SK-N-SH (cell line): Measurements from ENCODE around the gene TEX101. TPM values are rescaled to one million over a fixed set of nuclear protein-coding genes. Genes with fewer than 3 reads are reported as not detected.

Experiments
- CTCF ChIA-PET: fragments of 300-600, 350-600 bp; formaldehyde crosslinking; extraction: SDS; loops from one replicate; lab custom pipeline; 2021; lab: Yijun Ruan, JAX
- POLR2A ChIA-PET: fragments of 350-600 bp; sonication (Branson Sonifier 250); formaldehyde crosslinking; extraction: SDS; loops from one replicate; lab custom pipeline; 2020; ENCODE audit warnings: antibody characterized with exemption, inconsistent platforms; lab: Yijun Ruan, JAX
- DNase-seq: peaks from one replicate; pipeline ENCODE4 v3.0.0; 2012
- H2AFZ ChIP-seq: fragments of 200-600 bp; sonication (generic); 2 replicates; pipeline ENCODE4 v1.8.1; 2016; ENCODE audit warnings: antibody characterized with exemption, mild to moderate bottlenecking, low read depth
- H3F3A ChIP-seq: fragments of 200-600 bp; sonication (generic); replicated peaks from 2 replicates; pipeline ENCODE3; 2016; ENCODE audit warnings: antibody characterized with exemption, mild to moderate bottlenecking; ENCODE audit not compliant: insufficient read depth
- H3K27ac ChIP-seq, 2 experiments: fragments of 200-500 bp in 1 of 2; fragments of 200-600 bp in 1 of 2; sonication (Bioruptor generic) in 1 of 2; sonication (generic), shearing (Covaris generic) in 1 of 2; 2 replicates each; pipeline versions ENCODE4 v1.5.1 to v1.6.1; 2014 to 2016; ENCODE audit warnings: low read depth in 2 of 2, inconsistent platforms in 1 of 2, low read length in 1 of 2, mild to moderate bottlenecking in 1 of 2, mixed read lengths in 1 of 2
- H3K27me3 ChIP-seq: fragments of 200-600 bp; sonication (generic), shearing (Covaris generic); 2 replicates; pipeline ENCODE4 v1.6.1; 2016; ENCODE audit warnings: mixed run types; ENCODE audit not compliant: insufficient read depth
- H3K36me3 ChIP-seq, 2 experiments: fragments of 200-500 bp in 1 of 2; fragments of 200-600 bp in 1 of 2; sonication (Bioruptor generic) in 1 of 2; sonication (generic) in 1 of 2; replicated peaks in 1 of 2; 2 replicates each; pipeline versions ENCODE3 to v1.5.1; 2014 to 2016; ENCODE audit warnings: low read length in 1 of 2, mild to moderate bottlenecking in 1 of 2; ENCODE audit not compliant: insufficient read depth in 2 of 2, control insufficient read depth in 1 of 2
- H3K4me1 ChIP-seq, 2 experiments: fragments of 200-500 bp in 1 of 2; fragments of 200-600 bp in 1 of 2; sonication (Bioruptor generic) in 1 of 2; sonication (generic), shearing (Covaris generic) in 1 of 2; 2 replicates each; pipeline versions ENCODE4 v1.5.1 to v1.6.1; 2014 to 2016; ENCODE audit warnings: low read depth in 1 of 2, low read length in 1 of 2, mixed run types in 1 of 2; ENCODE audit not compliant: insufficient read depth in 2 of 2, control insufficient read depth in 1 of 2
- H3K4me2 ChIP-seq: fragments of 200-600 bp; sonication (generic), shearing (Covaris generic); 2 replicates; pipeline ENCODE4 v1.6.1; 2017; ENCODE audit warnings: mixed run types
- H3K4me3 ChIP-seq, 2 experiments: fragments of 200-500 bp in 1 of 2; fragments of 200-600 bp in 1 of 2; sonication (Bioruptor generic) in 1 of 2; sonication (generic), shearing (Covaris generic) in 1 of 2; 2 replicates each; pipeline versions ENCODE4 v1.5.1 to v1.8.1; 2014 to 2016; ENCODE audit warnings: low read depth in 2 of 2, inconsistent platforms in 1 of 2, low read length in 1 of 2, mild to moderate bottlenecking in 1 of 2, mixed read lengths in 1 of 2, moderate library complexity in 1 of 2
- H3K79me2 ChIP-seq: fragments of 200-600 bp; sonication (generic); 2 replicates; pipeline ENCODE4 v1.8.1; 2017; ENCODE audit warnings: mild to moderate bottlenecking; ENCODE audit not compliant: insufficient read depth
- H3K9ac ChIP-seq: fragments of 200-600 bp; sonication (generic); 2 replicates; pipeline ENCODE4 v1.6.1; 2017; ENCODE audit warnings: mixed run types
- H3K9me2 ChIP-seq: fragments of 200-600 bp; sonication (generic); 2 replicates; pipeline ENCODE4 v1.6.1; 2017; ENCODE audit warnings: mixed run types
- H3K9me3 ChIP-seq: fragments of 200-600 bp; sonication (generic); 2 replicates; pipeline ENCODE4 v1.6.1; 2017; ENCODE audit warnings: mixed run types, mild to moderate bottlenecking, moderate library complexity
- H4K20me1 ChIP-seq: fragments of 200-600 bp; sonication (generic); 2 replicates; pipeline ENCODE4 v1.6.1; 2017; ENCODE audit warnings: mild to moderate bottlenecking, mixed run types; ENCODE audit not compliant: insufficient read depth
- ELF1 ChIP-seq: IDR thresholded peaks from 2 replicates; pipeline ENCODE4 v1.4.0; 2012
- GABPA ChIP-seq: IDR thresholded peaks from 2 replicates; pipeline ENCODE4 v1.4.0; 2012; ENCODE audit warnings: low read depth, mild to moderate bottlenecking
- GATA2 ChIP-seq: sonication (generic); formaldehyde crosslinking; IDR thresholded peaks from 2 replicates; pipeline ENCODE4 v1.5.0; 2020; ENCODE audit warnings: mild to moderate bottlenecking, missing genetic modification reagents
- JUND ChIP-seq: IDR thresholded peaks from 2 replicates; pipeline ENCODE4 v1.4.0; 2012
- MAX ChIP-seq: IDR thresholded peaks from 2 replicates; pipeline ENCODE4 v1.4.0; 2012; ENCODE audit warnings: low read depth
- MEF2A ChIP-seq: IDR thresholded peaks from 2 replicates; pipeline ENCODE4 v1.4.0; 2012; ENCODE audit warnings: low read depth, borderline replicate concordance
- MXI1 ChIP-seq: IDR thresholded peaks from 2 replicates; pipeline ENCODE4 v1.6.1; 2012; ENCODE audit warnings: mild to moderate bottlenecking, low read depth, low read length, improper control_type of control experiment
- NFIC ChIP-seq: IDR thresholded peaks from 2 replicates; pipeline ENCODE4 v1.4.0; 2012; ENCODE audit warnings: borderline replicate concordance
- NRF1 ChIP-seq: IDR thresholded peaks from 2 replicates; pipeline ENCODE4 v1.6.1; 2012; ENCODE audit warnings: low read depth, mild to moderate bottlenecking, low read length
- RAD21 ChIP-seq: IDR thresholded peaks from 2 replicates; pipeline ENCODE4 v1.6.1; 2012; ENCODE audit warnings: mild to moderate bottlenecking, low read length
- REST ChIP-seq: IDR thresholded peaks from 2 replicates; pipeline ENCODE4 v1.6.1; 2012; ENCODE audit warnings: mild to moderate bottlenecking, low read depth, low read length, moderate library complexity
- SMC3 ChIP-seq: IDR thresholded peaks from 2 replicates; pipeline ENCODE4 v1.6.1; 2012; ENCODE audit warnings: low read depth, low read length, improper control_type of control experiment
- TCF12 ChIP-seq: IDR thresholded peaks from 2 replicates; pipeline ENCODE4 v1.4.0; 2012
- USF1 ChIP-seq: IDR thresholded peaks from 2 replicates; pipeline ENCODE4 v1.4.0; 2012; ENCODE audit warnings: low read depth, borderline replicate concordance
- USF2 ChIP-seq: fragments of 150-350 bp; IDR thresholded peaks from 2 replicates; pipeline ENCODE4 v1.6.1; 2017; ENCODE audit warnings: antibody characterized with exemption, low read length, low read depth, borderline replicate concordance
- WGBS: methylation state at CpG from one replicate; pipeline ENCODE4 v1.1.6; 2017; ENCODE audit warnings: low lambda C conversion rate; 5-methylcytosine and 5-hydroxymethylcytosine counted together
- polyA plus RNA-seq, 3 experiments: library from polyadenylated mRNA; depleted of rRNA; stranded (reverse); fragments of >200 nt; gene quantifications; 2 replicates each; pipeline ENCODE4 v1.2.3, GENCODE V29; 2012

Gene TEX101
- polyA plus RNA-seq, 1 of the 3 experiments (the other 2 are of a cell fraction) = 0.07 TPM

- Histone ChIP-seq H3K9ac (no peak overlapping the region), H3K9me2 (no peaks in the 10 kb centered on the region), H3K27me3 (peaks cover 57% of the 10 kb centered on the region), H4K20me1 (no peaks in the 10 kb centered on the region), H2AFZ (no peak overlapping the region), H3K9me3 (no peaks in the 10 kb centered on the region), H3F3A (no peaks in the 10 kb centered on the region), H3K4me1 (no peaks in the 10 kb centered on the region), H3K4me2 (no peak overlapping the region), H3K27ac (no peak overlapping the region), H3K4me3 (no peak overlapping the region), H3K79me2 (no peaks in the 10 kb centered on the region), H3K36me3 (no peaks in the 10 kb centered on the region)
- CTCF ChIA-PET = interaction anchor here (1.9 kb wide), 1 partner anchor 113 kb away, joined by 5 read pairs; no protein-coding TSS in a partner anchor
- WGBS = 39% methylated on average over 24 of the region's 24 CpGs
- no peak for DNase-seq
- no peak for TF ChIP-seq GATA2 (CRISPR knock-in tag)
- no peak for TF ChIP-seq ELF1
- TF ChIP-seq MXI1 = no peak
- TF ChIP-seq NRF1 = no peak
- no peak for TF ChIP-seq GABPA
- no peak for TF ChIP-seq MEF2A
- no peak for TF ChIP-seq TCF12
- no peak for TF ChIP-seq USF1
- no peak for TF ChIP-seq NFIC
- TF ChIP-seq REST = no peak
- TF ChIP-seq SMC3 = no peak
- no peak for TF ChIP-seq USF2
- TF ChIP-seq MAX = no peak
- no peak for TF ChIP-seq RAD21
- no peak for TF ChIP-seq JUND
- POLR2A ChIA-PET = no interaction called here
Observed at GRCh38 chr19:43406297-43406696, 8.4 kb upstream of the TEX101 start.
